ENCODE results near the gene EXOC6B.

Gene EXOC6B

DNA sequence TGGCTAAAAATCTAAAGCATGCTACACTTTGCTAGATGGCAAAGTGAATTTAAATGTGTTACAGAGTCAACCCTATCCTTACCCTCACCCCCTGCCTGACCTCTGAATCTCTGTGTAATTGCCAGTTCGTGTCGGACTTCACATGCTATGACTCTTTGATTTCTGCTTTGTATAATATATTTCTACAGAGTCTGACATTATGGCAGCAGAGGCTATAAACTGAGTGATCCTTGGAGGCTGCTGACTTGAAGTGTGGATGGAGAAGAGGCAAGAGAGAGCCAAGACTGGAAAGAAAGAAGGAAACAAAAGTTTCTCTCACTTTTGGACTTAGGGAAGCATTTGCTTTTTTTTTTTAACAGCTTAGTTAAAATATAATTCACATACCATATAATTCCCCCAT is 588.3 kb downstream of the EXOC6B start:
- no peaks in the 10 kb centered on the region for H3K36me3 ChIP-seq (ENCODE audit: control insufficient read depth, insufficient read depth, low read length)
- H3K4me1 ChIP-seq (ENCODE audit: control insufficient read depth, insufficient read depth, low read length, poor library complexity, severe bottlenecking), result no peaks in the 10 kb centered on the region
- H3K27ac ChIP-seq (ENCODE audit: insufficient read depth, low read length, poor library complexity, severe bottlenecking), result no peak overlapping the region
- DNase-seq, result no peak
- H3K9me3 ChIP-seq (ENCODE audit: control insufficient read depth, low read length), result no peaks in the 10 kb centered on the region
- no peak overlapping the region for H3K4me3 ChIP-seq (ENCODE audit: insufficient read depth, low read depth, low read length, poor library complexity, severe bottlenecking)
- H3K27me3 ChIP-seq (replicated peaks; ENCODE audit: control insufficient read depth, insufficient read depth, low read length, poor library complexity, severe bottlenecking), result no peaks in the 10 kb centered on the region

DNA sequence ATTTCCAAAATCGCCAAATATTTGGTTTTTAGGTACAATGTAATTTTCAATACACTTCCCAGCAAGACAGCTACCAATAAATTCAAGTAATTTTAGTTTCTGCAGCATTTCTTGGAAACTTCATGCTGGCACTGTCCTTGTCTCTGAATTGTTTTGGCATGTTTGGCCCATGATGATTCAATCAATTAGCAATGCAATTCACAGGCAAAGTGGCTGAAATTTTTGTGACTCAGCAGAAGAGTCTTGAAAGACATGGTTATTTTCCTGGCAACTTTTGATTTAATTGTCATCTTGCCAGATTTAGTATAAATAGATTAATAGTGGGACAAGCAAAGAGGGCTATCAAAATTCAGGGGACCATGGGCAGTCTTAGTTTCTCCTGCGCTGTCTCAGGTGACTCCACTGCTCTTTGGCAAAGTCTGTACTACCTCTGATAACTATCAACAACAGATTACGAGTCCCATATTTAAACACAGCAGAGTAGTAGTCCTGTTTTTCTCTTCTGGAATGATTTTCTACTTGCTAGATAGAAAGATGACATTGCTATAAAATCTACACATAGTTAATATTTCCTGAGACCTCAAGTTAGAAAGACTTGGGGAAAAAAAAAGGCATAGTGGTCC is 589.3 kb downstream of the EXOC6B start:
- Histone ChIP-seq H3K9me3 (ENCODE audit: control insufficient read depth, low read length) (no peaks in the 10 kb centered on the region), H3K27me3 (replicated peaks; ENCODE audit: control insufficient read depth, insufficient read depth, low read length, poor library complexity, severe bottlenecking) (no peaks in the 10 kb centered on the region), H3K4me3 (ENCODE audit: insufficient read depth, low read depth, low read length, poor library complexity, severe bottlenecking) (no peak overlapping the region), H3K27ac (ENCODE audit: insufficient read depth, low read length, poor library complexity, severe bottlenecking) (no peak overlapping the region), H3K4me1 (ENCODE audit: control insufficient read depth, insufficient read depth, low read length, poor library complexity, severe bottlenecking) (no peaks in the 10 kb centered on the region), H3K36me3 (ENCODE audit: control insufficient read depth, insufficient read depth, low read length) (no peaks in the 10 kb centered on the region)
- DNase-seq, result no peak

DNA sequence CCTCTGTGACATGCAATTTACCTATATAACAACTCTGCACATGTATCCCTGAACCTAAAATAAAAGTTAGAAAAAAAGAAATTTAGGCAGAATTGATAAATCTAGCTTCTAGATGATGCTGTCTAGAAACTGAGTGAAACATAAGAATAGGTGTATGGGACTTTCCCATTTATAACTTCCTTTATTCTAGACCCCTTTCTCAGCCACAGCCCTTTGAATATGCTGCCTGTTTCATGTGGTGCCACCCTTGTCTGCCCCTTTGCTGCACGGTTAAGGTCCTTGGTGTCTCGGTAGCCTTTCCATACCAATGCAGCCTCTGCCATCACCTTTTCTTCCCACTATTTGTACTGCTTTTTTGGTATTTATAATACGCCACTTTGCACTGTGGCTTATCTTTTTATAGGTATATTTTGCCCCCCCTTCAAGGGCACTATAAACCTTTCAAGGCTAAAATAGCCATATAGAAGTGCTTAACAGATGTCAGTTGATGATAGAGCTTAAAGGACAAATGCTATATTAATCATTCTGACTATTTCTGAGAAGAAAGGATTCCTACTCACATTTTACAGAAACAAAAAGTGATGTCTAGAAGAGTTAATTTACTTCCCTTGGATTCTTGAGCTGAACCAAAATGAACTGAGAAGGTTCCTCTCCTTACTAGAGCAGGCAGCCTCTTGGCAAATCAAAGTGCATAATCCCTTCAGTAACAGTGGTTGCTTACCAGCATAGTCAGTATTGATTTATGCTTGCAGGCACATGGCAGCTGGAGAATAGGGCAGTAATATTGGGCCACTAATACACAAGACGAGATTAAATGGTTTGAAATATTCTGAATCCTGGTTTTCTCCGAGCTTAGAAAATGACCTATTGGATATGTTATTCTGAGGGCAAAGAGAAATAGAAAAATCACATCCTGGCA is 590.1 kb downstream of the EXOC6B start:
- H3K4me1 ChIP-seq (ENCODE audit: control insufficient read depth, insufficient read depth, low read length, poor library complexity, severe bottlenecking), result no peaks in the 10 kb centered on the region
- H3K27me3 ChIP-seq (replicated peaks; ENCODE audit: control insufficient read depth, insufficient read depth, low read length, poor library complexity, severe bottlenecking), result no peaks in the 10 kb centered on the region
- DNase-seq, result no peak
- H3K36me3 ChIP-seq (ENCODE audit: control insufficient read depth, insufficient read depth, low read length), result no peaks in the 10 kb centered on the region
- no peak overlapping the region for H3K27ac ChIP-seq (ENCODE audit: insufficient read depth, low read length, poor library complexity, severe bottlenecking)
- H3K9me3 ChIP-seq (ENCODE audit: control insufficient read depth, low read length), result no peaks in the 10 kb centered on the region
- H3K4me3 ChIP-seq (ENCODE audit: insufficient read depth, low read depth, low read length, poor library complexity, severe bottlenecking), result no peak overlapping the region

GRCh38 chr2:72233211-72233610 is 592.6 kb downstream of the EXOC6B start:
- no peaks in the 10 kb centered on the region for H3K9me3 ChIP-seq (ENCODE audit: control insufficient read depth, low read length)
- no peaks in the 10 kb centered on the region for H3K4me1 ChIP-seq (ENCODE audit: control insufficient read depth, insufficient read depth, low read length, poor library complexity, severe bottlenecking)
- H3K4me3 ChIP-seq (ENCODE audit: insufficient read depth, low read depth, low read length, poor library complexity, severe bottlenecking), result no peak overlapping the region
- no peak for DNase-seq
- no peaks in the 10 kb centered on the region for H3K36me3 ChIP-seq (ENCODE audit: control insufficient read depth, insufficient read depth, low read length)
- no peaks in the 10 kb centered on the region for H3K27me3 ChIP-seq (replicated peaks; ENCODE audit: control insufficient read depth, insufficient read depth, low read length, poor library complexity, severe bottlenecking)
- no peak overlapping the region for H3K27ac ChIP-seq (ENCODE audit: insufficient read depth, low read length, poor library complexity, severe bottlenecking)

DNA sequence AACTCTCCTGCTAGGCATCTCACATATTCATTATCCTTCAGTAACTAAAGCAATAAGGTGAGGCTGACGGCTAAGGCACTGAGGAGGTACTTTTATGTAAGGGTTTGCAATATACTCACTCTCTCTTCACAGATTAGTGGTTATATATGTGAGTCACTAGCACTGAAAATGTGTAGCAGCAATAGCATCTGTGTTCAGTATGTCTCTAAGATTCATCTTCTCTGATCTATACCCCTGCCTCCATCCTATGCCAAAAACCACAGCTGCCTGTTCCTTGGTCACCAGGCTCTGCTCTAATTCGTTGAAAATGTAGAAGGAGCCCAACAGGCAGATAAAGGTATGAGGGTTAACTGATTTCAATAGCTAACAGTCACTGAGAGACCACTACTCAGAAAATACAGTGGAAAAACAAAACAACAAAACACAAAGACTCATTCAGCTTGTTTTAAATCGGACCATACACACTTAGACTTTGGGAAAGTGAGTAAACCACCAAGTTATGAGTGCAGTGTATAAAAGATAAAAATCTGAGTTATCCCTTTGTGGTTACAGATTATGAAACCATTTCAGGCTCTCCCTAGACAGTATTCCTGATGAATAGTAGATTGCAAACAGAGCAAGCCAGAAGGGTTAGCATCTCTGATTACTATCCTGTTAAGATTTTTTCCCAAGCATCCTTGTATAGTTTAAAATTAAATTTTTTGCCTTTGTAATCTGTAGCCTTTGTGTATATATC is 602.8 kb downstream of the EXOC6B start:
- no peak for DNase-seq
- no peaks in the 10 kb centered on the region for H3K9me3 ChIP-seq (ENCODE audit: control insufficient read depth, low read length)
- H3K4me3 ChIP-seq (ENCODE audit: insufficient read depth, low read depth, low read length, poor library complexity, severe bottlenecking), result no peak overlapping the region
- no peak overlapping the region for H3K27ac ChIP-seq (ENCODE audit: insufficient read depth, low read length, poor library complexity, severe bottlenecking)
- no peaks in the 10 kb centered on the region for H3K36me3 ChIP-seq (ENCODE audit: control insufficient read depth, insufficient read depth, low read length)
- H3K27me3 ChIP-seq (replicated peaks; ENCODE audit: control insufficient read depth, insufficient read depth, low read length, poor library complexity, severe bottlenecking), result no peaks in the 10 kb centered on the region
- H3K4me1 ChIP-seq (ENCODE audit: control insufficient read depth, insufficient read depth, low read length, poor library complexity, severe bottlenecking), result no peaks in the 10 kb centered on the region

DNA sequence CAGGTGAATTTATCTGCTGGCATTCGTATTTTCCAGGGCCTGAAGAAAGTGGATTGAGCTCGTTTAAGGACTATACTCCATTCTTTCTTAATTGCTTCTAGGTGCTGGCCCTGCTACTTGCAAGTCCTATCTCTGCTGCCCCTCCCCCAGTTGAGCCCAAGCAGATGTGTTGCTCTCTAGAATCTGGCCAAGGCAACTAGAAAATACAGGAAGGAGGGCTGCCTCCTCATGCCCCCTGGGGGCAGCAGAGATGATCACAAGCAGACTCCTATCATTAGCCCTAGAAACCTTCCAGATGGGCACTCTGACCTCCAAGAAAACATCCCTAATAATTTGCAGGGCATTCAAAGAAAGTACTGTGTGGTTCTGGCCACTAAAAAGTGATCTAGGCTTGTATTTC is 605.7 kb downstream of the EXOC6B start:
- Histone ChIP-seq H3K27ac (ENCODE audit: insufficient read depth, low read length, poor library complexity, severe bottlenecking) (no peak overlapping the region), H3K36me3 (ENCODE audit: control insufficient read depth, insufficient read depth, low read length) (no peaks in the 10 kb centered on the region), H3K4me3 (ENCODE audit: insufficient read depth, low read depth, low read length, poor library complexity, severe bottlenecking) (no peak overlapping the region), H3K4me1 (ENCODE audit: control insufficient read depth, insufficient read depth, low read length, poor library complexity, severe bottlenecking) (no peaks in the 10 kb centered on the region), H3K9me3 (ENCODE audit: control insufficient read depth, low read length) (no peaks in the 10 kb centered on the region), H3K27me3 (replicated peaks; ENCODE audit: control insufficient read depth, insufficient read depth, low read length, poor library complexity, severe bottlenecking) (no peaks in the 10 kb centered on the region)
- no peak for DNase-seq

- no peak for DNase-seq
- Histone ChIP-seq H3K27ac (ENCODE audit: insufficient read depth, low read length, poor library complexity, severe bottlenecking) (no peak overlapping the region), H3K4me3 (ENCODE audit: insufficient read depth, low read depth, low read length, poor library complexity, severe bottlenecking) (no peak overlapping the region), H3K9me3 (ENCODE audit: control insufficient read depth, low read length) (no peaks in the 10 kb centered on the region), H3K36me3 (ENCODE audit: control insufficient read depth, insufficient read depth, low read length) (no peaks in the 10 kb centered on the region), H3K4me1 (ENCODE audit: control insufficient read depth, insufficient read depth, low read length, poor library complexity, severe bottlenecking) (no peaks in the 10 kb centered on the region), H3K27me3 (replicated peaks; ENCODE audit: control insufficient read depth, insufficient read depth, low read length, poor library complexity, severe bottlenecking) (no peaks in the 10 kb centered on the region)
These were observed 611.2 kb downstream of the EXOC6B start for GRCh38 chr2:72214429-72215143.

DNA sequence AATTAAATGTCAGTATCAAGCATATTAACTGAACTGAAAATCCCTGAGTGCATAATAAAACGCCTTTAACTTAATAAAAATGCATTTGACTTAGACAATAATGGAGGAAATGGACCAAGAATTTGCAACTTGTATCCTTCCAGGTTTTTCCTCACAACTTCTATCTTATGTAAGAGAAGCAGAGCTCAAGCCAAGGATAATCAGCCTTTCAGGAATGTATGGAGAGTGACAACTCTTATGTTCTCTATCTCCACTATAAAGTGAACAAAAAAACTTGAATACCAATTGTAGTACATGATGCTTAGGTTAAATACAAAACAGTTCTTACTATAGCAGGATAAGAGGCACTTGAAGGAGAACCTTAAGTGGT is 613.4 kb downstream of the EXOC6B start:
- no peak overlapping the region for H3K27ac ChIP-seq (ENCODE audit: insufficient read depth, low read length, poor library complexity, severe bottlenecking)
- no peaks in the 10 kb centered on the region for H3K36me3 ChIP-seq (ENCODE audit: control insufficient read depth, insufficient read depth, low read length)
- H3K9me3 ChIP-seq (ENCODE audit: control insufficient read depth, low read length), result no peaks in the 10 kb centered on the region
- no peaks in the 10 kb centered on the region for H3K27me3 ChIP-seq (replicated peaks; ENCODE audit: control insufficient read depth, insufficient read depth, low read length, poor library complexity, severe bottlenecking)
- no peak for DNase-seq
- no peak overlapping the region for H3K4me3 ChIP-seq (ENCODE audit: insufficient read depth, low read depth, low read length, poor library complexity, severe bottlenecking)
- no peaks in the 10 kb centered on the region for H3K4me1 ChIP-seq (ENCODE audit: control insufficient read depth, insufficient read depth, low read length, poor library complexity, severe bottlenecking)

- Histone ChIP-seq H3K27ac (ENCODE audit: insufficient read depth, low read length, poor library complexity, severe bottlenecking) (no peak overlapping the region), H3K9me3 (ENCODE audit: control insufficient read depth, low read length) (no peaks in the 10 kb centered on the region), H3K4me3 (ENCODE audit: insufficient read depth, low read depth, low read length, poor library complexity, severe bottlenecking) (no peak overlapping the region), H3K27me3 (replicated peaks; ENCODE audit: control insufficient read depth, insufficient read depth, low read length, poor library complexity, severe bottlenecking) (no peaks in the 10 kb centered on the region), H3K4me1 (ENCODE audit: control insufficient read depth, insufficient read depth, low read length, poor library complexity, severe bottlenecking) (no peaks in the 10 kb centered on the region), H3K36me3 (ENCODE audit: control insufficient read depth, insufficient read depth, low read length) (no peaks in the 10 kb centered on the region)
- no peak for DNase-seq
These were observed 613.9 kb downstream of the EXOC6B start for GRCh38 chr2:72211777-72212485.

Data from effector memory CD4-positive, alpha-beta T cell (primary cell).